Psoas muscle (tissue), 8 donors: ENCODE measurements around the gene KMT5B. TPM values are rescaled to one million over a fixed set of nuclear protein-coding genes. Genes with fewer than 3 reads are reported as not detected.

Experiments used
- ATAC-seq, 4 donors: fragments of 200-7000 bp; cut with Tn5 transposase; one replicate each; pipeline ENCODE4 v1.9.1; 2020; ENCODE audit warnings: moderate library complexity in 3 of 4, mild to moderate bottlenecking in 2 of 4
- DNase-seq, 2 donors: peaks; one replicate each; pipeline ENCODE4 v3.0.0-alpha.2; 2020
- H3K27ac ChIP-seq: fragments of 200-600 bp; one replicate; pipeline ENCODE4 v1.8.0; 2022
- H3K27me3 ChIP-seq, 3 donors: fragments of 200-600 bp in 1 of 3; one replicate each; pipeline versions ENCODE4 v1.6.1 to v1.8.0; 2013 to 2022; ENCODE audit warnings: low read length in 2 of 3, mild to moderate bottlenecking in 2 of 3, moderate library complexity in 1 of 3; ENCODE audit not compliant: insufficient read depth in 3 of 3
- H3K36me3 ChIP-seq, 2 donors: fragments of 200-600 bp in 1 of 2; one replicate each; pipeline versions ENCODE4 v1.6.1 to v1.8.0; 2013 to 2022; ENCODE audit warnings: low read depth in 1 of 2, mild to moderate bottlenecking in 1 of 2, moderate library complexity in 1 of 2; ENCODE audit not compliant: insufficient read depth in 1 of 2
- H3K4me1 ChIP-seq: fragments of 200-600 bp; one replicate; pipeline ENCODE4 v1.8.0; 2022
- H3K4me3 ChIP-seq: fragments of 200-600 bp; one replicate; pipeline ENCODE4 v1.8.0; 2022; ENCODE audit warnings: mild to moderate bottlenecking
- H3K9me3 ChIP-seq: fragments of 200-600 bp; one replicate; pipeline ENCODE4 v1.8.0; 2022
- WGBS, 3 donors: extraction: QIAGEN DNeasy Blood & Tissue Kit; methylation state at CpG; one replicate each; pipeline versions ENCODE4 v1.1.6 to v1.1.7; 2013; 5-methylcytosine and 5-hydroxymethylcytosine counted together
- intact Hi-C, 2 donors: fragments of 100-400 bp; cut with DNase I; formaldehyde crosslinking; loops; one replicate each; pipeline versions ENCODE4 v1.11.0 to v1.14.2; 2022
- polyA plus RNA-seq, 3 donors: library from polyadenylated mRNA; stranded (reverse); fragments of 200-250 nt; gene quantifications; one replicate each; pipeline ENCODE4 v1.2.3, GENCODE V29; 2013
- total RNA-seq, 4 donors: library from RNA; stranded (reverse); fragmentation: NEBNext Ultra II Directional in 2 of 4; extraction: Animal tissue kit (Norgen Biotek cat#: 25700) in 2 of 4; gene quantifications; one replicate each; pipeline versions ENCODE4 v1.2.1 to v1.2.4, GENCODE V29; 2021 to 2023
- TF ChIP-seq, protein P1 (sequence below): fragments of 200-600 bp; IDR thresholded peaks from one replicate; pipeline ENCODE4 v1.8.0; 2022; ENCODE audit warnings: antibody characterized with exemption
- donor health status: healthy with polysubstance abuse.
- donor health status: DM: no; HTN: no; CAD: no; lungs with moderate emphysema.
- donor health status: Bipolar disorder and iron deficiency.
- donor health status: healthy.
- donor health status: DM: yes; HTN: yes; CAD: no.
- donor health status: DM: no; HTN: no; CAD: no.
- donor health status: DM: no; HTN: no; CAD: no.
- donor health status: DM: yes; HTN: yes; CAD: no.

The KMT5B gene
- total and polyA plus RNA-seq, 7 donors, result 9.8 to 27.6 (median 18.1) TPM

DNA sequence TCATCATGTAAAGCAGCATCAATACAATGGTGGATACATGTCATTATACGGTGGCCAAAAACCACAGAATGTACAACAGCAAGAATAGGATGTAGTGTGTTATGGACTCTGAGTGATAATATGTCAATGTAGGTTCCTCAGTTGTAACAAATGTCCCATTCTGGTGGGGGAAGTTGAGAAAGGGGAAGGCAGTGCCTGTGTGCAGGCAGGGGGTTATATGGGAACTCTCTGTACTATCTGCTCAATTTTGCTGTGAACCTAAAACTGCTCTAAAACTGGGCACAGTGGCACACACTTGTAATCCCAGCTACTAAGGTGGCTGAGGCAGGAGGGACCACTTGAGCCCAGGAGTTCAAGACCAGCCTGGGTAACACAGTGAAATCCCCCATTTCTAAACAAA lies 97.8 kb downstream of the KMT5B start:
- DNase-seq (no peak), ATAC-seq (no peak)
- Histone ChIP-seq H3K4me1 (peaks cover 23% of the 10 kb centered on the region), H3K27ac (no peak overlapping the region), H3K4me3 (no peak overlapping the region), H3K9me3 (no peaks in the 10 kb centered on the region), H3K27me3 (no peaks in the 10 kb centered on the region), H3K36me3 (no peaks in the 10 kb centered on the region)
- WGBS, 3 donors, result 84 to 94% (median 90%) methylated on average over 1 of the region's 1 CpG
- intact Hi-C loops, result no loop called here
- TF ChIP-seq, protein P1, sequence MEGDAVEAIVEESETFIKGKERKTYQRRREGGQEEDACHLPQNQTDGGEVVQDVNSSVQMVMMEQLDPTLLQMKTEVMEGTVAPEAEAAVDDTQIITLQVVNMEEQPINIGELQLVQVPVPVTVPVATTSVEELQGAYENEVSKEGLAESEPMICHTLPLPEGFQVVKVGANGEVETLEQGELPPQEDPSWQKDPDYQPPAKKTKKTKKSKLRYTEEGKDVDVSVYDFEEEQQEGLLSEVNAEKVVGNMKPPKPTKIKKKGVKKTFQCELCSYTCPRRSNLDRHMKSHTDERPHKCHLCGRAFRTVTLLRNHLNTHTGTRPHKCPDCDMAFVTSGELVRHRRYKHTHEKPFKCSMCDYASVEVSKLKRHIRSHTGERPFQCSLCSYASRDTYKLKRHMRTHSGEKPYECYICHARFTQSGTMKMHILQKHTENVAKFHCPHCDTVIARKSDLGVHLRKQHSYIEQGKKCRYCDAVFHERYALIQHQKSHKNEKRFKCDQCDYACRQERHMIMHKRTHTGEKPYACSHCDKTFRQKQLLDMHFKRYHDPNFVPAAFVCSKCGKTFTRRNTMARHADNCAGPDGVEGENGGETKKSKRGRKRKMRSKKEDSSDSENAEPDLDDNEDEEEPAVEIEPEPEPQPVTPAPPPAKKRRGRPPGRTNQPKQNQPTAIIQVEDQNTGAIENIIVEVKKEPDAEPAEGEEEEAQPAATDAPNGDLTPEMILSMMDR, result no peak

DNA sequence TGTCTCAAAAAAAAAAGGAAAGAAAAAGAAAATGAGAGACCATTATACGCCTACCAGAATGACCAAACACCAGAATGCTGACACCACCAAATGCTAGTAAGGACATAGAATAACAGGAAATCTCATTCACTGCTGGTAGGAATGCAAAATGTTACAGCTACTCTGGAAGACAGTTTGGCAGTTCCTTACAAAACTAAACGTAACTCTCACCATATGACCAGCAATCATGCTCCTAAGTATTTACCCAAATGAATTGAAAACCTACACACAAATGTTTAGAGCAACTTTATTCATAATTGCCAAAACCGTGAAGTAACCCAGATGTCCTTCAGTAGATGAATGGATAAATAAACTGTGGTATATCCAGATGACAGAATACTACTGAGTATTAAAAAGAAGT lies 99.1 kb downstream of the KMT5B start:
- no peaks in the 10 kb centered on the region for H3K36me3 ChIP-seq
- no peaks in the 10 kb centered on the region for H3K27me3 ChIP-seq
- intact Hi-C loops, result no loop called here
- H3K4me1 ChIP-seq, result peaks cover 21% of the 10 kb centered on the region
- WGBS, 3 donors, result 71 to 73% (median 71%) methylated on average over 3 of the region's 3 CpGs
- TF ChIP-seq, protein P1, result no peak
- DNase-seq (no peak), ATAC-seq (no peak)
- H3K4me3 ChIP-seq, result no peak overlapping the region
- no peaks in the 10 kb centered on the region for H3K9me3 ChIP-seq
- no peak overlapping the region for H3K27ac ChIP-seq

DNA sequence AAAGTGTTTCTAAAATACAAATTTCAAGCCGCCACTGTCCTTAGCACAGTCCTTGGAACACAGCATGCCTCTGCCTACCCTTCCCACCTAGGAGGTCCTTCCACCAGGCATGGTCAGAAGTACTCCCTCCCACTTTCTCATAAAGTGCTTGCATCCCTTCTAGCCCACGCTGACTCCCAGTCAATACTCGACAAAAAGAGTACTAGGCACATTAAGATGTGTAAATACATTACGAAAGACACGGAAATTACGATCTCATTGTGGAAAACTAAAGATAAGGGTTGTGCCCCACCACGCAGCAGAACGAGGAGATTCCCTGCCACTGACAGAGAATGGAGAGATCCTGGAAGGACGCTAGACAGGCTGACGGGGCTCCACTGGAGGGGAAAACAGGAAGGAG lies 105.4 kb downstream of the KMT5B start:
- Histone ChIP-seq H3K36me3 (no peaks in the 10 kb centered on the region), H3K4me3 (no peak overlapping the region), H3K4me1 (peaks cover 18% of the 10 kb centered on the region), H3K27ac (no peak overlapping the region), H3K9me3 (no peaks in the 10 kb centered on the region), H3K27me3 (no peaks in the 10 kb centered on the region)
- TF ChIP-seq, protein P1, result no peak
- DNase-seq (no peak), ATAC-seq (no peak)
- intact Hi-C loops, result no loop called here
- WGBS, 3 donors, result 92 to 95% (median 92%) methylated on average over 10 of the region's 10 CpGs

DNA sequence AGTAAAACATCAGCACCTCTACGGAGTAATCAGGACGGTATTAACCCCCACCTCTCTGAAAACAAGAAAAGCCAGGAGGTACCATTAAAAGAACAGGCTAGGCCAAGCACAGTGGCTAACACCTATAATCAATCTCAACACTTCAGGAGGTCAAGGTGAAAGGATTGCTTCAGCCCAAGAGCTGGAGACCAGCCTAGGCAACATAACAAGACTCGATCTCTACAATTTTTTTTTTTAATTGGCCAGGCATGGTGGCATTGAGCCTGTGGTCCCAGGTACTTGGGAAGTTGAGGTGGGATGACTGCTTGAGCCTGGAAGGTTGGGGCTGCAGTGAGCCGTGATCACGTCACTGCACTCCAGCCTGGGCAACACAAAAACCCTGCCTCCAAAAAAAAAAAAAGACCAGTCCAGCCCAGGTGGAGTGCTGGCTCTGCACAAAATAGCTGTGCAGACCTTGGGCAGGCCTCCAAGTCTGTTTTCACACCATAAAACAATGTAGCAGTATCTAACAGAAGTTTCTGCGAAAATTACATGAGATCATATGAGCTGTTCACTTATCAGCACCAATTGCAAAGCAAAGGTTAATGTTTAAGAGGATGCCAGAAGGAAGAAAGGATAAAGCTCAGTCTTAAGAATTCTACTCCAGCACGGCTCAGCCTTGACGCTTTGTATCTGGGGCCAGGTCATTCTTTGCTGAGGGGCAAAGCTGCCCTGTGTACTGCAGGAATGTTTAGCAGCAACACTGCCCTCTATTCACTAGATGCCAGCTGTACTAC lies 106.7 kb downstream of the KMT5B start:
- intact Hi-C loops, result no loop called here
- TF ChIP-seq, protein P1, result no peak
- Histone ChIP-seq H3K27ac (no peak overlapping the region), H3K9me3 (no peaks in the 10 kb centered on the region), H3K4me3 (no peak overlapping the region), H3K36me3 (no peaks in the 10 kb centered on the region), H3K4me1 (peaks cover 18% of the 10 kb centered on the region), H3K27me3 (no peaks in the 10 kb centered on the region)
- 37 to 54% (median 47%) methylated on average over 8 of the region's 8 CpGs for WGBS, 3 donors
- DNase-seq (no peak), ATAC-seq (no peak)

Other genes starting within 250 kb of the KMT5B start
- gene UNC93B1, start 209.2 kb downstream of the KMT5B start, total RNA-seq, result 1 to 10 TPM; 3.8 to 5.2 (median 4.8) TPM
- 1 to 10 TPM; 1.9 to 5.9 (median 4.0) TPM for gene UNC93B1, start 209.2 kb downstream of the KMT5B start, polyA plus RNA-seq
- 1 to 10 TPM; 1.7 to 3.3 (median 2.2) TPM for gene ALDH3B1, start 203.0 kb downstream of the KMT5B start, total RNA-seq
- 1 to 10 TPM in 2 of 3 donors, under 1 TPM in 1; 0.83 to 1.8 (median 1.4) TPM for gene ALDH3B1, start 203.0 kb downstream of the KMT5B start, polyA plus RNA-seq
- gene NDUFS8, start 182.6 kb downstream of the KMT5B start, total RNA-seq, result 100 to 1,000 TPM; 204 to 328 (median 241) TPM
- gene NDUFS8, start 182.6 kb downstream of the KMT5B start, polyA plus RNA-seq, result 100 to 1,000 TPM; 193 to 390 (median 328) TPM
- 10 to 100 TPM; 11.4 to 14.6 (median 12.7) TPM for gene TCIRG1, start 174.3 kb downstream of the KMT5B start, total RNA-seq
- 10 to 100 TPM; 10.9 to 20.1 (median 11.8) TPM for gene TCIRG1, start 174.3 kb downstream of the KMT5B start, polyA plus RNA-seq
- gene CHKA, start 91.9 kb downstream of the KMT5B start, total RNA-seq, result 1 to 10 TPM; 3.6 to 6.9 (median 5.6) TPM
- gene CHKA, start 91.9 kb downstream of the KMT5B start, polyA plus RNA-seq, result 10 to 100 TPM in 1 of 3 donors, 1 to 10 TPM in 2; 6.2 to 11.2 (median 6.9) TPM
- 10 to 100 TPM in 3 of 4 donors, 1 to 10 TPM in 1; 9.0 to 22.2 (median 19.1) TPM for gene C11orf24, start 58.7 kb upstream of the KMT5B start, total RNA-seq
- gene C11orf24, start 58.7 kb upstream of the KMT5B start, polyA plus RNA-seq, result 10 to 100 TPM; 12.3 to 49.8 (median 23.3) TPM
- 10 to 100 TPM; 16.7 to 19.2 (median 17.9) TPM for gene LRP5, start 99.3 kb upstream of the KMT5B start, total RNA-seq
- gene LRP5, start 99.3 kb upstream of the KMT5B start, polyA plus RNA-seq, result 1 to 10 TPM; 5.3 to 8.0 (median 6.5) TPM
- gene PPP6R3, start 247.5 kb upstream of the KMT5B start, total RNA-seq, result 100 to 1,000 TPM in 1 of 4 donors, 10 to 100 TPM in 3; 58.8 to 102 (median 70.2) TPM
- gene PPP6R3, start 247.5 kb upstream of the KMT5B start, polyA plus RNA-seq, result 10 to 100 TPM; 19.7 to 43.2 (median 26.8) TPM